RCC 7860 (cell line): ENCODE results near the gene SLC4A8.
"Not testable (repeated sequence)": the region's sequence is repeated elsewhere in the genome, so short reads cannot be mapped to it uniquely, and the experiment has no call there.

ENCODE experiments used
- DNase-seq: peaks from one replicate; pipeline ENCODE4 v3.0.0-alpha.2; 2015; ENCODE audit warnings: low spot score
- FAIRE-seq: peaks from 2 replicates; lab custom pipeline; 2012; peaks lifted over from hg19 to GRCh38; lab: Jason Lieb, UNC

The SLC4A8 gene

GRCh38 chr12:51471111-51471864 is 46.7 kb downstream of the SLC4A8 start:
- FAIRE-seq (no peak), DNase-seq (no peak)

- FAIRE-seq = no peak
Measured at GRCh38 chr12:51472984-51473383, 48.4 kb downstream of the SLC4A8 start.

GRCh38 chr12:51473947-51474346 is 49.3 kb downstream of the SLC4A8 start:
- no peak for DNase-seq
- FAIRE-seq = no peak

More at GRCh38 chr12:51472984-51473383, 48.4 kb downstream of the SLC4A8 start:
- DNase-seq = no peak

DNA sequence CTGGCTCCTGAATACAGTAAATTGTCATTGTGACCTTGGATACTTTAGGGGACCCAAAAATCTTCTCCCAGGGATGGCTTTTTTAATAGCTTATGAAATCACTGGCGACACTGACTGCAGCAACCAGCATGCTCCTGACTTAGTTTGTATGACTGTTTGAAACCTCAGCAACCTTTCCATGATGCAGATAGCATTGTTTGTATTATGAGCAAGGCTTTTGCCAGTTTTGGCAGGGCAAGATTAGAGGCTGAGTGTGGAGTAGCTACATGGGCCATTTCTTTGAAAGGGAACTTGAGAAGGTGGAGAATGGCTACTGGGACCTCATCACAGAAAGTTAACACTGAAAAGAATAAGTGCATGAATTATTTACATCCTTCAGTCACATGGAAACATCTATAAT is 50.9 kb downstream of the SLC4A8 start:
- DNase-seq (no peak), FAIRE-seq (no peak)

DNA sequence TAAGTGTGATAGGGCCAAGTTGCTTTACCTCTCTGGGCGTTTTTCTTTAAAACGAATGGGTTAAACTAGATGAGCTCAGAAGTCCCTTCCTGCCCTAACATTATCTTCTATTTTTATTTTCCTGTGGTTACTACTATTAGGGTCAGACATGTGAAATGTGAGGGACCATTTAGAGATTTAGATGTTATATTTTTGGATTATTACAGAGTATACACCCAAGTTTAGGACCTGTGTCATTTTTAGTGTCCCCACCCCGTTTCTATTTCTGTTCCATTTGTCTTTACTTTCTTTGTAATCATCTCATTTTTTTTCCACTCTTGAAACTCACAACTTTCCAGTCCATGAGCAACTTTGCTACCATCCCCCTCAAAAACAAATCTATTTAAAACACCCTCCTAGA is 56.3 kb downstream of the SLC4A8 start:
- FAIRE-seq = no peak
- no peak for DNase-seq

GRCh38 chr12:51482929-51483697 is 58.5 kb downstream of the SLC4A8 start:
- FAIRE-seq = no peak
- DNase-seq = no peak

- no peak for DNase-seq
- FAIRE-seq = no peak
Measured at GRCh38 chr12:51484119-51484518, 59.5 kb downstream of the SLC4A8 start.

- no peak for DNase-seq
- no peak for FAIRE-seq
Measured at GRCh38 chr12:51488281-51488680, 63.6 kb downstream of the SLC4A8 start.

GRCh38 chr12:51493281-51493680 is 68.7 kb downstream of the SLC4A8 start:
- FAIRE-seq = no peak
- DNase-seq = no peak

DNA sequence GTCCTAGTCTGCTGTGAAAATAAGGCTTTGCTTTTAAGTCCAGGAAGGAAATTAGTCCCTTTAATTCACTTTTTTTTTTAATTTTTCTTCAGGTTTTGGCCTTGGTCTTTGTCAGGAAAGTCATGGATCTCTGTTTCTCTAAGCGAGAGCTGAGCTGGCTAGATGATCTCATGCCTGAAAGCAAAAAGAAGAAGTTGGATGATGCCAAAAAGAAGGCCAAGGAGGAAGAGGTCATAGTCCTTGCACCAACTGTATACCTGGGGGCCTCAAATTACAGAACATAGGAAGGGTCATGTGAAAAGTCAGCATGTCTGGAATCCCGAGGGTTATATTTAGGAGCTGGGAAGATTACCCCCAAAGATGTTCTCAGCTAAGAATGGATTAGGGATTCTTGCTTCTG is 72.3 kb downstream of the SLC4A8 start:
- DNase-seq = no peak

GRCh38 chr12:51504851-51505250 is 80.2 kb downstream of the SLC4A8 start:
- no peak for DNase-seq
- no peak for FAIRE-seq

More for the DNA sequence above, 72.3 kb downstream of the SLC4A8 start:
- FAIRE-seq = no peak

DNA sequence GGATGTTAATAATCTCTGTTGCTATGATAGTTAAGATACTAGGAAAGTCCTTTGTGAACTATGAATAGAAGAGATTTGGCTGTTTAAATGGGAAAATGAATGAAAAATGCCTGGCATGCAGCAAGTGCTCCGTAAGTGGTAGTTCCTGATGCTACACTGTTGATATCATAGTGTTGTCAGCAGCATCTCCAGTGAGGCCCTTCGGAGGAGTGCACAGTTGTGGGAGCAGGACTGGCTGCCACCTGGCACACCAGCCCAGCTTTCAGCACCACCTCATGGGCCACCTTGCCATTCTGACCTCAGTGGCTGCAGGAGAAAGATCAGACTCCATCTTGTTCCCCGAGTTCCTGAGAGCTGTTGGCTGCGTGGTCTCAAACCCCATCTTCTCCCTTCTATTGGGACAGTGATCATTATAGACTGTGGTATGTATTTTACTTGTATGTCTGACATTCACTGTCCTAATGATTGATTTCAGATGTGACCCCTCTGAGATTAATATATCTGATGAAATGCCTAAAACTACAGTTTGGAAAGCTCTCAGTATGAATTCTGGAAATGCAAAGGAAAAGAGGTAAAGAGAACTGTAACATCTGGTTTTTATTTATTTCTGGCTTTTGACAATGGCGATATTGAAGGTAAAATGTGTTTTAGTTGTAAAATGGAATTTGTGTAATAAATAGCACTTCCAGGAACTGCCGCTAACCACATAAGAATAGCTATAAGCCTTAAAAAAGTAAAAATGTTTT is 80.9 kb downstream of the SLC4A8 start:
- no peak for DNase-seq
- no peak for FAIRE-seq

GRCh38 chr12:51507178-51507577 is 82.5 kb downstream of the SLC4A8 start:
- DNase-seq = no peak
- no peak for FAIRE-seq

GRCh38 chr12:51508285-51508684 is 83.7 kb downstream of the SLC4A8 start:
- DNase-seq = no peak
- no peak for FAIRE-seq

DNA sequence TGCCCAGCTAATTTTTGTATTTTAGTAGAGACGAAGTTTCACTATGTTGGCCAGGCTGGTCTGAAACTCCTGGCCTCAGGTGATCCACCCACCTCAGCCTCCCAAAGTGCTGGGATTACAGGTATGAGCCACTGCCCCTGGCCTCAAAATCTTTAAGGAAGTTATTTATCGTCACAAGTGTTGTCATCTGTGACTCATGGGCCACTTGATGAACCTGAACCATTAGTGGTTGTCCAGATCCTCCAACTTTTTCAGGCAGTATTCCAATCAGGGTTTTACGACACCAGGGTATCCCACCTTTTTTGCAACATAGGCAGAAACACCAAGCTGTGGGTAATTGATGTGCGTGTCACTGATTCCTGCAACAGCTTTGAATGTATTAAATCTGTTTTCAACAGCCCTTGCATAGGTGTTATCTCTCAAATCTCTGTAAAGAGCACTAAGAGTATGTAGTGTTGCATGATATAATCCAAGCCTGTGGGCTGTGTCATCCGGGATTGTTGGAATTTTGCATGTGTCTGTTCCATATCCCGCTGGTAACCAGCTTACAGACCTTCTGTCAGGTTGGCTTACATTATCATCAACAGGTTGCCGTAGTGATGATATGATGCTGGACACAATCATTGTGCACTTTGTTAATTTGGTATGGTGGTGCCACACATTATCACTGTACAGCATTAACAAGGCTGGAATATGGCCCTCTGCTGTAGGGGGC is 87.1 kb downstream of the SLC4A8 start:
- DNase-seq (no peak), FAIRE-seq (no peak)

- FAIRE-seq = no peak
Measured at GRCh38 chr12:51512438-51512837, 87.8 kb downstream of the SLC4A8 start.

DNA sequence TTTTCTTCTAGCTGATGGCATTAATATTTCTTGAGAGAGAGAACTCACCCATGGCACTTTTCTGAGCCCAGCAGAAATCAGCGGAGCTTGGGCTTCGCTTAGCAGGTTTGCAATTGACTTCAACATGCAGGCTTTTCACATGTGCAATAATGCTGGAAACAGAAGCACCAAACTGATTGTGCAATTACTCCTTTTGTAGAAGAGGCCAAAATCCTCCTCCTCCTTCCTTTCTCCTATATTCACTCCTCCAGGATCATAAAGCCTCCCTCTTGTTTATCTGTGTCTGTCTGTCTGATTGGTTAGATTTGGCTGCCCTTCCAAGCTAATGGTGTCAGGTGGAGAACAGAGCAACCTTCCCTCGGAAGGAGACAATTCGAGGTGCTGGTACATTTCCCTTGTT is 90.4 kb downstream of the SLC4A8 start:
- not testable (repeated sequence) for DNase-seq, FAIRE-seq

More at GRCh38 chr12:51512438-51512837, 87.8 kb downstream of the SLC4A8 start:
- DNase-seq = no peak

- FAIRE-seq (no peak), DNase-seq (no peak)
Measured at GRCh38 chr12:51517316-51517715, 92.7 kb downstream of the SLC4A8 start.

- FAIRE-seq = no peak
- DNase-seq = no peak
Measured at GRCh38 chr12:51517800-51518199, 93.2 kb downstream of the SLC4A8 start.

DNA sequence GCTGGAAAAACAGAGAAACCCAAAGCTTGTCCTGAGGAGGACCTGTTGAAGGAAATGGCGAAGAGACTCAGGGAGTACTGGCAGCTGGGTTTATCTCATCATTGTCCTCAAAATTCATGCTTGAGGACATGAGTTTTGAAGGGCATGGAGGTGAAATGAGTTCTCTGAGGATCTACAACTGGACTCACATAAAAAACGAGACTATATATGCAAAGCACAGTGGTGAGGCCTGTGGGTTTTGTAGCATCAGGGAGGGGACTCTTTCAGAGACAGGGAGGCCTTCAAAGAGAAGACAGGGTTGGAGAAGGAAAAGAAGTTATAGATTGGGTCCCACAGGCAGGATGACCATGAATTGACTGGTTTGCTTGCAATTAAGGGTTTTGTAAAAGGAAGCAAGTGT is 95.1 kb downstream of the SLC4A8 start:
- DNase-seq = no peak
- no peak for FAIRE-seq
